IMR-90 (cell line): ENCODE results near the gene ERVMER34-1. TPM values are rescaled to one million over a fixed set of nuclear protein-coding genes. Genes with fewer than 3 reads are reported as not detected.

ENCODE experiments used
- ATAC-seq: fragments of 200-7000 bp; cut with Tn5 transposase; 2 replicates; pipeline ENCODE4 v1.9.1; 2020; ENCODE audit warnings: low read depth, mild to moderate bottlenecking, moderate library complexity
- Bru-seq: library from RNA; stranded (reverse); fragments of 400-500 nt; gene quantifications from one replicate; lab custom pipeline; 2021; lab: Mats Ljungman, UMichigan
- BruChase-seq, 2 experiments: library from RNA; stranded (reverse); fragments of 400-500 nt; gene quantifications; one replicate each; lab custom pipeline; 2021; lab: Mats Ljungman, UMichigan
- BruUV-seq: library from RNA; stranded (reverse); fragments of 400-500 nt; replicated peaks from 2 replicates; lab custom pipeline; 2021; lab: Mats Ljungman, UMichigan
- CTCF ChIA-PET: fragments of 300-600 bp; formaldehyde crosslinking; extraction: SDS; loops from one replicate; lab custom pipeline; 2021; ENCODE audit warnings: antibody characterized with exemption; lab: Yijun Ruan, JAX
- POLR2A ChIA-PET: fragments of 300-600 bp; sonication (Branson Sonifier 250); formaldehyde crosslinking; loops from one replicate; lab custom pipeline; 2022; ENCODE audit warnings: antibody characterized with exemption; ENCODE audit not compliant: unreplicated experiment; lab: Charles Lee
- DNase-seq: peaks from one replicate; pipeline ENCODE4 v3.0.0; 2013
- H2AFZ ChIP-seq: replicated peaks from 2 replicates; pipeline ENCODE3; 2013; ENCODE audit warnings: low read length, mild to moderate bottlenecking; ENCODE audit not compliant: poor library complexity
- H2AK5ac ChIP-seq: 2 replicates; pipeline ENCODE4 v1.6.1; 2013; ENCODE audit warnings: low read depth, low read length, inconsistent platforms
- H2AK9ac ChIP-seq: replicated peaks from 2 replicates; pipeline ENCODE3; 2013; ENCODE audit warnings: mild to moderate bottlenecking, low read depth, low read length, moderate library complexity; ENCODE audit not compliant: poor library complexity
- H2BK120ac ChIP-seq: 2 replicates; pipeline ENCODE4 v1.6.1; 2013; ENCODE audit warnings: low read depth, low read length, inconsistent platforms
- H2BK15ac ChIP-seq: 3 replicates; pipeline ENCODE4 v1.6.1; 2013; ENCODE audit warnings: low read depth, low read length, inconsistent platforms
- H2BK20ac ChIP-seq: 2 replicates; pipeline ENCODE4 v1.6.1; 2013; ENCODE audit warnings: low read depth, mild to moderate bottlenecking, inconsistent platforms, low read length, moderate library complexity
- H2BK5ac ChIP-seq: 2 replicates; pipeline ENCODE4 v1.6.1; 2013; ENCODE audit warnings: mild to moderate bottlenecking, low read depth, low read length, inconsistent platforms; ENCODE audit not compliant: poor library complexity, severe bottlenecking
- H3K14ac ChIP-seq: replicated peaks from 2 replicates; pipeline ENCODE4 v1.6.1; 2013; ENCODE audit warnings: low read depth, low read length, inconsistent platforms
- H3K18ac ChIP-seq: 2 replicates; pipeline ENCODE4 v1.6.1; 2013; ENCODE audit warnings: low read depth, low read length, control low read depth
- H3K23ac ChIP-seq: 2 replicates; pipeline ENCODE4 v1.6.1; 2013; ENCODE audit warnings: low read depth, low read length, inconsistent platforms
- H3K27ac ChIP-seq: 2 replicates; pipeline ENCODE4 v1.5.1; 2013; ENCODE audit warnings: mild to moderate bottlenecking, control low read depth, low read length; ENCODE audit not compliant: insufficient read depth
- H3K27me3 ChIP-seq: 2 replicates; pipeline ENCODE4 v1.6.1; 2013; ENCODE audit warnings: low read length; ENCODE audit not compliant: control insufficient read depth, insufficient read depth
- H3K36me3 ChIP-seq: 2 replicates; pipeline ENCODE4 v1.6.1; 2013; ENCODE audit warnings: low read length, mixed read lengths; ENCODE audit not compliant: control insufficient read depth, insufficient read depth
- H3K4ac ChIP-seq: 2 replicates; pipeline ENCODE4 v1.6.1; 2013; ENCODE audit warnings: low read depth, low read length, inconsistent platforms
- H3K4me1 ChIP-seq: 2 replicates; pipeline ENCODE4 v1.6.1; 2013; ENCODE audit warnings: low read length, mixed read lengths; ENCODE audit not compliant: control insufficient read depth, insufficient read depth
- H3K4me2 ChIP-seq: 2 replicates; pipeline ENCODE4 v1.6.1; 2013; ENCODE audit warnings: low read depth, mild to moderate bottlenecking, control low read depth, low read length, moderate library complexity
- H3K4me3 ChIP-seq: 2 replicates; pipeline ENCODE4 v1.5.1; 2013; ENCODE audit warnings: low read depth, mild to moderate bottlenecking, control low read depth, low read length, moderate library complexity; ENCODE audit not compliant: insufficient read depth
- H3K56ac ChIP-seq: 2 replicates; pipeline ENCODE4 v1.6.1; 2013; ENCODE audit warnings: low read length, inconsistent platforms; ENCODE audit not compliant: insufficient read depth; ENCODE audit errors: extremely low read depth
- H3K79me1 ChIP-seq, 2 experiments: 2 replicates each; pipeline ENCODE4 v1.6.1; 2013; ENCODE audit warnings: low read length in 2 of 2, inconsistent platforms in 1 of 2, low read depth in 1 of 2
- H3K9ac ChIP-seq: 2 replicates; pipeline ENCODE4 v1.6.1; 2013; ENCODE audit warnings: low read depth, low read length, control low read depth
- H3K9me1 ChIP-seq: 2 replicates; pipeline ENCODE4 v1.6.1; 2013; ENCODE audit warnings: low read length, inconsistent platforms; ENCODE audit not compliant: insufficient read depth
- H3K9me3 ChIP-seq: 2 replicates; pipeline ENCODE4 v1.6.1; 2013; ENCODE audit warnings: low read length; ENCODE audit not compliant: control insufficient read depth, insufficient read depth
- H4K20me1 ChIP-seq: 2 replicates; pipeline ENCODE4 v1.6.1; 2013; ENCODE audit warnings: low read length, inconsistent platforms; ENCODE audit not compliant: insufficient read depth
- H4K5ac ChIP-seq: 2 replicates; pipeline ENCODE4 v1.6.1; 2013; ENCODE audit warnings: mild to moderate bottlenecking, low read depth, low read length, control low read depth
- H4K8ac ChIP-seq, 2 experiments: 2 replicates each; pipeline ENCODE4 v1.6.1; 2013; ENCODE audit warnings: low read depth in 2 of 2, low read length in 2 of 2, control low read depth in 1 of 2, inconsistent platforms in 1 of 2
- H4K91ac ChIP-seq: 2 replicates; pipeline ENCODE4 v1.6.1; 2013; ENCODE audit warnings: low read depth, low read length, inconsistent platforms; ENCODE audit not compliant: insufficient read depth
- BHLHE40 ChIP-seq: fragments of 150-350 bp; IDR thresholded peaks from 2 replicates; pipeline ENCODE4 v1.6.1; 2016; ENCODE audit warnings: mild to moderate bottlenecking, low read depth, low read length
- CEBPB ChIP-seq: IDR thresholded peaks from 2 replicates; pipeline ENCODE4 v1.6.1; 2012; ENCODE audit warnings: low read depth, low read length, improper control_type of control experiment
- CHD1 ChIP-seq: IDR thresholded peaks from 2 replicates; pipeline ENCODE4 v1.6.1; 2012; ENCODE audit warnings: low read depth, low read length, improper control_type of control experiment
- FOS ChIP-seq: fragments of 150-350 bp; IDR thresholded peaks from 2 replicates; pipeline ENCODE4 v1.6.1; 2016; ENCODE audit warnings: low read depth, low read length
- MAFK ChIP-seq: IDR thresholded peaks from 2 replicates; pipeline ENCODE4 v1.6.1; 2012; ENCODE audit warnings: low read depth, low read length, improper control_type of control experiment
- MAZ ChIP-seq: IDR thresholded peaks from 2 replicates; pipeline ENCODE4 v1.6.1; 2012; ENCODE audit warnings: low read depth, mild to moderate bottlenecking, low read length, improper control_type of control experiment, moderate library complexity, borderline replicate concordance
- MXI1 ChIP-seq: IDR thresholded peaks from 2 replicates; pipeline ENCODE4 v1.6.1; 2012; ENCODE audit warnings: low read depth, mild to moderate bottlenecking, low read length, moderate library complexity, borderline replicate concordance
- NFE2L2 ChIP-seq: fragments of 150-350 bp; IDR thresholded peaks from 2 replicates; pipeline ENCODE4 v1.6.1; 2016; ENCODE audit warnings: low read depth, mild to moderate bottlenecking, low read length
- POLR2A ChIP-seq: IDR thresholded peaks from 2 replicates; pipeline ENCODE4 v1.6.1; 2012; ENCODE audit warnings: mild to moderate bottlenecking, low read depth, low read length
- RAD21 ChIP-seq: IDR thresholded peaks from 2 replicates; pipeline ENCODE4 v1.6.1; 2012; ENCODE audit warnings: low read length, improper control_type of control experiment
- RCOR1 ChIP-seq: IDR thresholded peaks from 2 replicates; pipeline ENCODE4 v1.6.1; 2012; ENCODE audit warnings: mild to moderate bottlenecking, low read length, improper control_type of control experiment; ENCODE audit not compliant: insufficient replicate concordance
- RFX5 ChIP-seq: IDR thresholded peaks from 2 replicates; pipeline ENCODE4 v1.8.0; 2012; ENCODE audit warnings: low read depth, mild to moderate bottlenecking, low read length, moderate library complexity
- SMC3 ChIP-seq: fragments of 150-350 bp; IDR thresholded peaks from 2 replicates; pipeline ENCODE4 v1.6.1; 2016; ENCODE audit warnings: low read depth, mild to moderate bottlenecking, antibody characterized with exemption, low read length, moderate library complexity
- WGBS, 2 experiments: methylation state at CpG; one replicate each; pipeline versions ENCODE4 v1.1.5 to v1.1.7; 2013; ENCODE audit warnings: missing lambda C conversion rate in 2 of 2; ENCODE audit not compliant: insufficient read length in 1 of 2; ENCODE audit errors: extremely low coverage in 2 of 2; 5-methylcytosine and 5-hydroxymethylcytosine counted together
- dilution Hi-C: fragments of 300-500 bp; cut with HindIII; formaldehyde crosslinking; loops from one replicate; pipeline ENCODE4 v1.14.3; 2018; ENCODE audit warnings: low sequenced_read_pairs; ENCODE audit not compliant: unreplicated experiment
- in situ Hi-C: fragments of 300-500 bp; cut with MboI; formaldehyde crosslinking; loops from 3 replicates; pipeline ENCODE4 v1.14.3; 2019; ENCODE audit warnings: low sequenced_read_pairs, inconsistent platforms, mixed read lengths
- intact Hi-C: fragments of 100-400 bp; cut with micrococcal nuclease; formaldehyde crosslinking; loops from 2 replicates; pipeline ENCODE4 v1.10.0; 2022
- long read RNA-seq: library from polyadenylated mRNA; unstranded; transcript quantifications from one replicate; pipeline ENCODE4 v2.0.0, GENCODE V29; 2021; ENCODE audit not compliant: unreplicated experiment
- polyA plus RNA-seq, 3 experiments: library from polyadenylated mRNA; depleted of rRNA; stranded (reverse); fragments of >200 nt; gene quantifications; 2 replicates each; pipeline ENCODE4 v1.2.3, GENCODE V29; 2012; ENCODE audit warnings: low replicate concordance in 1 of 3
- total RNA-seq: library from RNA; depleted of rRNA; stranded (reverse); fragments of >200 nt; gene quantifications from 2 replicates; pipeline ENCODE4 v1.2.3, GENCODE V29; 2012; rRNA removed
- TF ChIP-seq, protein P1 (sequence below): conservative IDR thresholded peaks from 2 replicates; pipeline ENCODE4 v1.5.1; 2012; ENCODE audit warnings: mild to moderate bottlenecking, low read depth, low read length, improper control_type of control experiment
- TF ChIP-seq, protein P2 (sequence below): fragments of 150-350 bp; IDR thresholded peaks from 2 replicates; pipeline ENCODE4 v1.6.1; 2016; ENCODE audit warnings: low read depth, mild to moderate bottlenecking, low read length, moderate library complexity, borderline replicate concordance

ERVMER34-1 gene
- not detected in 2 replicates for total RNA-seq
- polyA plus RNA-seq (2012; rRNA removed) = not detected in 2 replicates
- 0.01 TPM in 1 of 2 replicates, not detected in the other for polyA plus RNA-seq (2012; cell fraction: cytosol; rRNA removed)
- polyA plus RNA-seq (2012; cell fraction: nucleus; rRNA removed; ENCODE audit: low replicate concordance) = 0.03 TPM in 1 of 2 replicates, not detected in the other
- percentile 21 among the genes with signal in this experiment for Bru-seq, nascent RNA
- BruChase-seq, experiment 1, labeled RNA remaining after a 6-hour chase = percentile 27 among the genes with signal in this experiment
- BruChase-seq, experiment 2, labeled RNA remaining after a 2-hour chase = percentile 23 among the genes with signal in this experiment
- long read RNA-seq, partial matches to known transcripts = 0 of 1 reads
- long read RNA-seq, other reads (novel, unspliced or antisense) = 0 of 1 reads

- H3K4me3 ChIP-seq = peak within 1 kb of the TSS; percentile 48
- ChIA-PET CTCF (interaction anchor here (0.5 to 0.6 kb wide), 2 partner anchors 144 to 375 kb away, joined by 3 to 8 read pairs; no protein-coding TSS in a partner anchor), POLR2A (no interaction called here)
- intact Hi-C loops = no loop called here
- BruUV-seq = no TSS peak
- in situ Hi-C loops = no loop called here
- peak within 1 kb of the TSS; percentile 80 for H3K4me2 ChIP-seq
- no peak within 1 kb of the TSS for H3K4ac ChIP-seq
- no peak within 1 kb of the TSS for H3K14ac ChIP-seq
- peak within 1 kb of the TSS; percentile 87 for H2AFZ ChIP-seq
- no peak within 1 kb of the TSS for H2BK5ac ChIP-seq
- H3K9me1 ChIP-seq = no peaks in the 10 kb centered on the region
- 19% methylated on average over 12 of the region's 61 CpGs; no CpG with 5 or more reads in 1 of the 2 experiments for WGBS, 2 experiments
- no peak within 1 kb of the TSS for H3K18ac ChIP-seq
- H3K9ac ChIP-seq = peak within 1 kb of the TSS; percentile 24; the same call in 1 of the 2 replicates
- H3K9me3 ChIP-seq = no peaks in the 10 kb centered on the region
- no peak within 1 kb of the TSS for H3K56ac ChIP-seq
- no peak within 1 kb of the TSS for H4K8ac ChIP-seq
- dilution Hi-C loops = no loop called here
- no peak within 1 kb of the TSS for H2AK5ac ChIP-seq
- no peaks in the 10 kb centered on the region for H3K79me1 ChIP-seq
- peaks cover 10% of the 10 kb centered on the region for H3K27me3 ChIP-seq
- H3K23ac ChIP-seq = no peak within 1 kb of the TSS; the same call in 1 of the 2 replicates
- no peak within 1 kb of the TSS for H2BK15ac ChIP-seq
- H2AK9ac ChIP-seq = no peak within 1 kb of the TSS
- ATAC-seq (peak; percentile 83), DNase-seq (no peak)
- no peak within 1 kb of the TSS for H4K91ac ChIP-seq
- no peaks in the 10 kb centered on the region for H3K36me3 ChIP-seq
- H3K4me1 ChIP-seq = peaks cover 4% of the 10 kb centered on the region; the same call in 1 of the 2 replicates
- H2BK20ac ChIP-seq = no peak within 1 kb of the TSS
- H4K20me1 ChIP-seq = no peaks in the 10 kb centered on the region
- H3K27ac ChIP-seq = no peak within 1 kb of the TSS
- H4K5ac ChIP-seq = no peak within 1 kb of the TSS
- no peak within 1 kb of the TSS for H2BK120ac ChIP-seq
- TF ChIP-seq, protein P1, sequence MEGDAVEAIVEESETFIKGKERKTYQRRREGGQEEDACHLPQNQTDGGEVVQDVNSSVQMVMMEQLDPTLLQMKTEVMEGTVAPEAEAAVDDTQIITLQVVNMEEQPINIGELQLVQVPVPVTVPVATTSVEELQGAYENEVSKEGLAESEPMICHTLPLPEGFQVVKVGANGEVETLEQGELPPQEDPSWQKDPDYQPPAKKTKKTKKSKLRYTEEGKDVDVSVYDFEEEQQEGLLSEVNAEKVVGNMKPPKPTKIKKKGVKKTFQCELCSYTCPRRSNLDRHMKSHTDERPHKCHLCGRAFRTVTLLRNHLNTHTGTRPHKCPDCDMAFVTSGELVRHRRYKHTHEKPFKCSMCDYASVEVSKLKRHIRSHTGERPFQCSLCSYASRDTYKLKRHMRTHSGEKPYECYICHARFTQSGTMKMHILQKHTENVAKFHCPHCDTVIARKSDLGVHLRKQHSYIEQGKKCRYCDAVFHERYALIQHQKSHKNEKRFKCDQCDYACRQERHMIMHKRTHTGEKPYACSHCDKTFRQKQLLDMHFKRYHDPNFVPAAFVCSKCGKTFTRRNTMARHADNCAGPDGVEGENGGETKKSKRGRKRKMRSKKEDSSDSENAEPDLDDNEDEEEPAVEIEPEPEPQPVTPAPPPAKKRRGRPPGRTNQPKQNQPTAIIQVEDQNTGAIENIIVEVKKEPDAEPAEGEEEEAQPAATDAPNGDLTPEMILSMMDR = no peak
- no peak for TF ChIP-seq FOS
- TF ChIP-seq RCOR1 = no peak
- TF ChIP-seq, protein P2, sequence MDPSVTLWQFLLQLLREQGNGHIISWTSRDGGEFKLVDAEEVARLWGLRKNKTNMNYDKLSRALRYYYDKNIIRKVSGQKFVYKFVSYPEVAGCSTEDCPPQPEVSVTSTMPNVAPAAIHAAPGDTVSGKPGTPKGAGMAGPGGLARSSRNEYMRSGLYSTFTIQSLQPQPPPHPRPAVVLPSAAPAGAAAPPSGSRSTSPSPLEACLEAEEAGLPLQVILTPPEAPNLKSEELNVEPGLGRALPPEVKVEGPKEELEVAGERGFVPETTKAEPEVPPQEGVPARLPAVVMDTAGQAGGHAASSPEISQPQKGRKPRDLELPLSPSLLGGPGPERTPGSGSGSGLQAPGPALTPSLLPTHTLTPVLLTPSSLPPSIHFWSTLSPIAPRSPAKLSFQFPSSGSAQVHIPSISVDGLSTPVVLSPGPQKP = no peak
- TF ChIP-seq CEBPB = no peak
- no peak for TF ChIP-seq RFX5
- TF ChIP-seq RAD21 = no peak
- no peak for TF ChIP-seq NFE2L2
- TF ChIP-seq MAZ = no peak
- no peak for TF ChIP-seq CHD1
- no peak for TF ChIP-seq POLR2A
- TF ChIP-seq MXI1 = no peak
- no peak for TF ChIP-seq BHLHE40
- no peak for TF ChIP-seq SMC3
- no peak for TF ChIP-seq MAFK
Measured at GRCh38 chr4:52750819-52751486, at the start of gene ERVMER34-1. Gene ERVMER34-1, minus strand, starts transcription at chr4:52751425. Its CDS starts 5,905 bp downstream, at chr4:52745520.
